GM23338 (cell line): Measurements from ENCODE around the gene DNAJC16. TPM values are rescaled to one million over a fixed set of nuclear protein-coding genes. Genes with fewer than 3 reads are reported as not detected.

ENCODE experiments used
- ATAC-seq: fragments of 200-7000 bp; cut with Tn5 transposase; 3 replicates; pipeline ENCODE4 v1.9.1; 2020
- DNase-seq: peaks from one replicate; pipeline ENCODE4 v3.0.0-alpha.2; 2015; ENCODE audit warnings: low spot score
- H2AFZ ChIP-seq: fragments of 200-600 bp; sonication (generic); 2 replicates; pipeline ENCODE4 v1.8.0; 2016; ENCODE audit warnings: antibody characterized with exemption, mild to moderate bottlenecking, moderate library complexity
- H3F3A ChIP-seq: fragments of 200-600 bp; sonication (generic); replicated peaks from 2 replicates; pipeline ENCODE4 v1.8.0; 2017; ENCODE audit warnings: antibody characterized with exemption, mixed run types, low read depth
- H3K27ac ChIP-seq: fragments of 200-600 bp; sonication (generic); 2 replicates; pipeline ENCODE4 v1.6.1; 2016; ENCODE audit warnings: low read depth
- H3K27me3 ChIP-seq: fragments of 200-600 bp; sonication (generic); 2 replicates; pipeline ENCODE4 v1.8.0; 2016; ENCODE audit warnings: mild to moderate bottlenecking, mixed run types, moderate library complexity; ENCODE audit not compliant: insufficient read depth
- H3K36me3 ChIP-seq: fragments of 200-600 bp; sonication (generic); 2 replicates; pipeline ENCODE4 v1.8.0; 2016; ENCODE audit warnings: mild to moderate bottlenecking; ENCODE audit not compliant: insufficient read depth
- H3K4me1 ChIP-seq: fragments of 200-600 bp; sonication (generic); 2 replicates; pipeline ENCODE4 v1.8.0; 2016; ENCODE audit warnings: mild to moderate bottlenecking, moderate library complexity; ENCODE audit not compliant: insufficient read depth
- H3K4me2 ChIP-seq: fragments of 200-600 bp; sonication (generic); 2 replicates; pipeline ENCODE4 v1.7.1; 2017; ENCODE audit warnings: mixed run types
- H3K4me3 ChIP-seq: fragments of 200-600 bp; sonication (generic); 2 replicates; pipeline ENCODE4 v1.6.1; 2016; ENCODE audit warnings: mixed run types
- H3K79me2 ChIP-seq: fragments of 200-600 bp; sonication (generic); replicated peaks from 2 replicates; pipeline ENCODE4 v1.8.0; 2017; ENCODE audit warnings: mild to moderate bottlenecking; ENCODE audit not compliant: insufficient read depth
- H3K9me2 ChIP-seq: fragments of 200-600 bp; sonication (generic); 2 replicates; pipeline ENCODE4 v1.8.0; 2017; ENCODE audit not compliant: insufficient read depth
- H4K20me1 ChIP-seq: fragments of 200-600 bp; sonication (generic); replicated peaks from 2 replicates; pipeline ENCODE4 v1.8.0; 2017; ENCODE audit warnings: mild to moderate bottlenecking; ENCODE audit not compliant: insufficient read depth
- H3K27ac Mint-ChIP-seq: 2 replicates; pipeline ENCODE4 v1.8.0; 2020; ENCODE audit warnings: inconsistent platforms, mild to moderate bottlenecking, moderate library complexity, mixed read lengths
- H3K27me3 Mint-ChIP-seq: 3 replicates; pipeline ENCODE4 v1.8.0; 2022; ENCODE audit warnings: low read depth, mild to moderate bottlenecking, moderate library complexity, mixed read lengths, inconsistent platforms; ENCODE audit not compliant: insufficient read depth, poor library complexity
- H3K36me3 Mint-ChIP-seq: 3 replicates; pipeline ENCODE4 v1.8.0; 2021; ENCODE audit warnings: low read depth, mild to moderate bottlenecking, inconsistent platforms, moderate library complexity, mixed read lengths
- H3K4me1 Mint-ChIP-seq: 3 replicates; pipeline ENCODE4 v1.8.0; 2020; ENCODE audit warnings: mild to moderate bottlenecking, inconsistent platforms, mixed read lengths
- H3K4me3 Mint-ChIP-seq: 3 replicates; pipeline ENCODE4 v1.8.0; 2021; ENCODE audit warnings: moderate library complexity, mild to moderate bottlenecking, inconsistent platforms, mixed read lengths
- H3K9me3 Mint-ChIP-seq: 3 replicates; pipeline ENCODE4 v1.8.0; 2020; ENCODE audit warnings: moderate library complexity, mild to moderate bottlenecking, inconsistent platforms, mixed read lengths
- CTCF ChIP-seq, 2 experiments: fragments of 200-600 bp in 1 of 2; sonication (generic) in 1 of 2; conservative IDR thresholded peaks; 2 replicates each; pipeline versions ENCODE4 v1.5.1 to v1.6.1; 2016 to 2017; ENCODE audit warnings: antibody characterized with exemption in 2 of 2, low read depth in 2 of 2, mild to moderate bottlenecking in 2 of 2, moderate library complexity in 1 of 2
- EZH2 ChIP-seq: fragments of 200-600 bp; sonication (generic); IDR thresholded peaks from one replicate; pipeline ENCODE4 v1.8.0; 2017; ENCODE audit warnings: antibody characterized with exemption, mild to moderate bottlenecking, low read depth; ENCODE audit not compliant: unreplicated experiment
- EZH2phosphoT487 ChIP-seq: fragments of 200-600 bp; sonication (generic); IDR thresholded peaks from one replicate; pipeline ENCODE4 v1.8.1; 2018; ENCODE audit warnings: antibody characterized with exemption; ENCODE audit not compliant: unreplicated experiment
- JUNB ChIP-seq: IDR thresholded peaks from one replicate; pipeline ENCODE4 v1.6.1; 2016; ENCODE audit warnings: antibody characterized with exemption; ENCODE audit not compliant: unreplicated experiment
- NANOG ChIP-seq: IDR thresholded peaks from 2 replicates; pipeline ENCODE4 v1.6.1; 2016; ENCODE audit warnings: antibody characterized with exemption, borderline replicate concordance
- STAT1 ChIP-seq: IDR thresholded peaks from one replicate; pipeline ENCODE4 v1.6.1; 2016; ENCODE audit warnings: antibody characterized with exemption; ENCODE audit not compliant: unreplicated experiment
- ZNF331 ChIP-seq: fragments of 250-450 bp; sonication (Bioruptor Pico); IDR thresholded peaks from 2 replicates; pipeline ENCODE4 v1.5.0; 2020; ENCODE audit warnings: low read depth, mild to moderate bottlenecking, moderate library complexity
- polyA plus RNA-seq: library from polyadenylated mRNA; unstranded; fragments of >200 nt; fragmentation: Nextera tagmentation; extraction: Ambion mirVana; gene quantifications from 2 replicates; pipeline ENCODE4 v1.2.1, GENCODE V29; 2016
- total RNA-seq: library from RNA; depleted of rRNA; stranded (reverse); fragments of >200 nt; shearing (Covaris generic); gene quantifications from 2 replicates; pipeline ENCODE4 v1.2.3, GENCODE V29; 2014
- TF ChIP-seq, protein P1 (sequence below): IDR thresholded peaks from 2 replicates; pipeline ENCODE4 v1.6.1; 2016; ENCODE audit warnings: antibody characterized with exemption

DNAJC16 gene
- total and polyA plus RNA-seq, 2 experiments from 2014 or later = 6.3 to 18.0 TPM

DNA sequence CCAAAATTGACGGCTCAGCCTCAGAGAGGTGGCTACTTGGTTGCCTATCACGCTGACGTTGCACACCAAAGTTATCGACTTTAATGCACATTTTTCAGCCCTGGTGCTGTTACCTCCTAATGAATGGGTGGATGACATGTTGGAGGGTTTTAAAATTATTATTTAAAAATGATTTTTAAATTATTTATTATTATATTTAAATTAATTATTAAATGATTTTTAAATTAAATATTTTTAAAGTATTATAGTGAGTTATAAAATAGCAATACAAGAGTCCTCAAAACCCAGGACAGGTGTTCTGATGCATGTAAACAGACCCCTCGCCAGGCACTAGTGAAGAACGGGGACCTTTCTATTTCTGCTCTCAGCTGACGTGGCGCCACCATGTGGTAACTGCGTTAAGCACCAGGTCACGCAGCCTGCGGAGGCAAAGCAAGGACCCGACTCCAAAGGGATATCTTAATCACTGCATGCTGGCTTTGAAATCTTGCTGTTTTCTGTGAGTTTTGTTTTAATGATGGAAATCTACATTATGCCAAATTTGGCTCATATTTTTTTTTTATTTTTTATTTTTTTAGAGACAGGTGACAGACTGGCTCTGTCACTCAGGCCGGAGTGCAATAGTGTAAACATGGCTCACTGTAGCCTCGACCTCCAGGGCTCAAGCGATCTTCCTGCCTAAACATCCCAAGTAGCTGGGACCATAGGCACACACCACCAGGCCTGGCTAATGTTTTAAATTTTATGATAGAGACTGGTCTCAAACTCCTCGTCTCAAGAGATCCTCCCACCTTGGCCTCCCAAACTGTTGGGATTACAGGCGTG, 25.2 kb upstream of the DNAJC16 start:
- Histone ChIP-seq H3K79me2 (no peaks in the 10 kb centered on the region), H3K9me2 (no peaks in the 10 kb centered on the region), H3F3A (no peaks in the 10 kb centered on the region), H3K4me1 (no peaks in the 10 kb centered on the region), H4K20me1 (no peaks in the 10 kb centered on the region), H3K36me3 (no peaks in the 10 kb centered on the region; the same call in 1 of the 2 replicates), H3K27me3 (no peaks in the 10 kb centered on the region), H3K4me3 (no peak overlapping the region), H3K4me2 (no peak overlapping the region), H2AFZ (no peak overlapping the region), H3K27ac (no peak overlapping the region)
- peak; percentile 92 for DNase-seq
- peaks cover 20% of the 10 kb centered on the region; the same call in 2 of the 3 replicates for H3K36me3 Mint-ChIP-seq
- no peak overlapping the region for H3K27ac Mint-ChIP-seq
- no peak overlapping the region for H3K4me3 Mint-ChIP-seq
- H3K4me1 Mint-ChIP-seq = peaks cover 10% of the 10 kb centered on the region; the same call in 2 of the 3 replicates
- TF ChIP-seq EZH2phosphoT487 (no peak), STAT1 (no peak), CTCF (conservative IDR thresholded peaks at IDR 0.05; ENCODE audit: low read depth in 2 of 2) (peak; percentile 84 to 92), NANOG (no peak)
- TF ChIP-seq, protein P1, sequence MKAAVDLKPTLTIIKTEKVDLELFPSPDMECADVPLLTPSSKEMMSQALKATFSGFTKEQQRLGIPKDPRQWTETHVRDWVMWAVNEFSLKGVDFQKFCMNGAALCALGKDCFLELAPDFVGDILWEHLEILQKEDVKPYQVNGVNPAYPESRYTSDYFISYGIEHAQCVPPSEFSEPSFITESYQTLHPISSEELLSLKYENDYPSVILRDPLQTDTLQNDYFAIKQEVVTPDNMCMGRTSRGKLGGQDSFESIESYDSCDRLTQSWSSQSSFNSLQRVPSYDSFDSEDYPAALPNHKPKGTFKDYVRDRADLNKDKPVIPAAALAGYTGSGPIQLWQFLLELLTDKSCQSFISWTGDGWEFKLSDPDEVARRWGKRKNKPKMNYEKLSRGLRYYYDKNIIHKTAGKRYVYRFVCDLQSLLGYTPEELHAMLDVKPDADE = no peak
- 0 out of 3 replicates have a peak, but pooled peaks cover 4% of the 10 kb centered on the region for H3K9me3 Mint-ChIP-seq
- peaks cover under 1% of the 10 kb centered on the region for H3K27me3 Mint-ChIP-seq
- ATAC-seq = peak; percentile 97

DNA sequence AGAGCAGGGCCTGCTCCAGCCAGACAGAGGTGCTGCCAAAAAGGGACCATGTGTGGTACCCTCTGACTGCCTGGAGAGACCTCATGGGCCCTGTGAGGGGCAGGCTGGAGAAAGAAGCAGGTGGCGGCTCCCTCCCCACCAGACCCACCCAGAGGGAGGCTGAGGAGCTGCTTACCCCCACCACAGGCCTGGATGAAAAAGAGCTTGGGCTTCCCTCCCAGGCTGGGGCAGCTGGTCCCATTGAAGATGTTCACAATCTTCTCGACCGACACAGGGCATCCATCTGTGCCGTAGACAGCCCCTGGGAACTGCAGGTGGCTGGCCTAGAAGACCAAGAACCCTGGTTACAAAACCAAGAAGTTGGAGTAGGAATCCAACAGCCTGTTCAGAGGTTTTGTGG, 22.2 kb upstream of the DNAJC16 start:
- no peak overlapping the region for H3K4me2 ChIP-seq
- H2AFZ ChIP-seq = no peak overlapping the region
- H3K9me2 ChIP-seq = no peaks in the 10 kb centered on the region
- no peaks in the 10 kb centered on the region; the same call in 1 of the 2 replicates for H3K36me3 ChIP-seq
- Mint-ChIP-seq H3K4me3 (no peak overlapping the region), H3K36me3 (peaks cover 11% of the 10 kb centered on the region; the same call in 2 of the 3 replicates), H3K27ac (no peak overlapping the region), H3K27me3 (peaks cover 5% of the 10 kb centered on the region), H3K9me3 (no peaks in the 10 kb centered on the region), H3K4me1 (peaks cover 32% of the 10 kb centered on the region)
- DNase-seq (no peak), ATAC-seq (no peak)
- H3F3A ChIP-seq = peaks cover 11% of the 10 kb centered on the region; the same call in 1 of the 2 replicates
- H3K27me3 ChIP-seq = no peaks in the 10 kb centered on the region
- H3K4me3 ChIP-seq = no peak overlapping the region
- peaks cover 20% of the 10 kb centered on the region for H3K4me1 ChIP-seq
- no peaks in the 10 kb centered on the region for H4K20me1 ChIP-seq
- H3K79me2 ChIP-seq = no peaks in the 10 kb centered on the region
- no peak overlapping the region for H3K27ac ChIP-seq
- TF ChIP-seq NANOG (no peak), EZH2 (no peak), ZNF331 (CRISPR knock-in tag) (no peak), JUNB (no peak), EZH2phosphoT487 (no peak), CTCF (conservative IDR thresholded peaks at IDR 0.05; ENCODE audit: low read depth in 2 of 2) (no peak)
- TF ChIP-seq, protein P1 = no peak
